Suprapubic skin (tissue), 4 donors: ENCODE data around the gene TP73. TPM values are rescaled to one million over a fixed set of nuclear protein-coding genes. Genes with fewer than 3 reads are reported as not detected.
A peak's percentile ranks its signal among the peaks of the same experiment; 100 is the strongest.

Experiments used
- DNase-seq, 2 donors: peaks; one replicate each; pipeline ENCODE4 v3.0.0-alpha.2; 2019; ENCODE audit warnings: low spot score in 2 of 2
- H3K27ac ChIP-seq: fragments of 200-600 bp; sonication (generic); one replicate; pipeline ENCODE4 v1.5.1; 2019
- H3K27me3 ChIP-seq: fragments of 200-600 bp; sonication (generic); one replicate; pipeline ENCODE4 v1.5.1; 2019
- H3K36me3 ChIP-seq: fragments of 200-600 bp; sonication (generic); one replicate; pipeline ENCODE4 v1.5.1; 2019
- H3K4me1 ChIP-seq: fragments of 200-600 bp; sonication (generic); one replicate; pipeline ENCODE4 v1.5.1; 2019
- H3K4me3 ChIP-seq: fragments of 200-600 bp; sonication (generic); one replicate; pipeline ENCODE4 v1.5.1; 2019; ENCODE audit warnings: mild to moderate bottlenecking
- H3K9me3 ChIP-seq: fragments of 200-600 bp; sonication (generic); one replicate; pipeline ENCODE4 v1.5.1; 2019
- EP300 ChIP-seq: sonication (generic); formaldehyde crosslinking; IDR thresholded peaks from one replicate; pipeline ENCODE4 v1.6.1; 2017; ENCODE audit warnings: antibody characterized with exemption
- POLR2A ChIP-seq, 2 donors: fragments of 450-650 bp; IDR thresholded peaks; one replicate each; pipeline ENCODE4 v1.6.1; 2017; ENCODE audit warnings: antibody characterized with exemption in 2 of 2, mild to moderate bottlenecking in 2 of 2, moderate library complexity in 2 of 2
- POLR2AphosphoS5 ChIP-seq, 3 donors: sonication (generic); formaldehyde crosslinking; IDR thresholded peaks; one replicate each; pipeline ENCODE4 v1.6.1; 2017; ENCODE audit warnings: antibody characterized with exemption in 3 of 3
- WGBS: methylation state at CpG from one replicate; pipeline ENCODE4 v1.1.5; 2018; 5-methylcytosine and 5-hydroxymethylcytosine counted together
- total RNA-seq, 4 donors: library from RNA; depleted of rRNA; stranded (reverse); fragments of >200 nt; gene quantifications; one replicate each; pipeline ENCODE4 v1.1.0, GENCODE V29; 2016
- TF ChIP-seq, protein P1 (sequence below), 2 donors: fragments of 200-600 bp in 1 of 2; fragments of 450-650 bp in 1 of 2; sonication (generic) in 1 of 2; IDR thresholded peaks; one replicate each; pipeline ENCODE4 v1.5.1; 2016 to 2019; ENCODE audit warnings: antibody characterized with exemption in 2 of 2, mild to moderate bottlenecking in 1 of 2, moderate library complexity in 1 of 2

TP73 gene
- total RNA-seq, 4 donors from 2014 or later: 8.8 to 24.7 (median 16.9) TPM

DNA sequence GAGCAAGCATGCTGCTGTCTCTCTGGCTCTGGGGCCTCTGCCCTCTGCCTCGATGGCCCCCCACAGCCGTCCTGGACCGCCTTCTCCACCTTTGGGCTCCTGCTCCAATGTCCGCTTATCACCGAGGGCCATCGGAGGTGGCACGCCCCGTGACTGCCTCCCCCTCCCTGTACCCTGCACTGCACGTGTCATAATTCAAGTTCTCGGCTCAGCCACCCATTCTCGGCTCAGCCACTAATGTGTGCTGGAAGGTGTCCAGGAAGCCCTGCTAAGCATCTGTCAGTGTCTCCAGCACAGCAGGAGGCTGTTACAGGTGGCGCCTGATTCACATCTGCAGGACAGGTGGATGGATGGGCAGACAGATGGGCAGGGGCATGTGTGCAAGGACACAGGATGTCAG, 45.5 kb downstream of the TP73 start:
- TF ChIP-seq POLR2AphosphoS5 (IDR thresholded peaks at IDR 0.05) (no peak), EP300 (no peak), POLR2A (IDR thresholded peaks at IDR 0.05) (no peak)
- TF ChIP-seq, protein P1, sequence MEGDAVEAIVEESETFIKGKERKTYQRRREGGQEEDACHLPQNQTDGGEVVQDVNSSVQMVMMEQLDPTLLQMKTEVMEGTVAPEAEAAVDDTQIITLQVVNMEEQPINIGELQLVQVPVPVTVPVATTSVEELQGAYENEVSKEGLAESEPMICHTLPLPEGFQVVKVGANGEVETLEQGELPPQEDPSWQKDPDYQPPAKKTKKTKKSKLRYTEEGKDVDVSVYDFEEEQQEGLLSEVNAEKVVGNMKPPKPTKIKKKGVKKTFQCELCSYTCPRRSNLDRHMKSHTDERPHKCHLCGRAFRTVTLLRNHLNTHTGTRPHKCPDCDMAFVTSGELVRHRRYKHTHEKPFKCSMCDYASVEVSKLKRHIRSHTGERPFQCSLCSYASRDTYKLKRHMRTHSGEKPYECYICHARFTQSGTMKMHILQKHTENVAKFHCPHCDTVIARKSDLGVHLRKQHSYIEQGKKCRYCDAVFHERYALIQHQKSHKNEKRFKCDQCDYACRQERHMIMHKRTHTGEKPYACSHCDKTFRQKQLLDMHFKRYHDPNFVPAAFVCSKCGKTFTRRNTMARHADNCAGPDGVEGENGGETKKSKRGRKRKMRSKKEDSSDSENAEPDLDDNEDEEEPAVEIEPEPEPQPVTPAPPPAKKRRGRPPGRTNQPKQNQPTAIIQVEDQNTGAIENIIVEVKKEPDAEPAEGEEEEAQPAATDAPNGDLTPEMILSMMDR (IDR thresholded peaks at IDR 0.05): no peak
- no peak overlapping the region for H3K4me3 ChIP-seq
- H3K27me3 ChIP-seq: peaks cover 55% of the 10 kb centered on the region
- DNase-seq: no peak
- H3K4me1 ChIP-seq: peaks cover 45% of the 10 kb centered on the region
- 23% methylated on average over 11 of the region's 12 CpGs for WGBS
- no peaks in the 10 kb centered on the region for H3K9me3 ChIP-seq
- no peak overlapping the region for H3K27ac ChIP-seq
- no peaks in the 10 kb centered on the region for H3K36me3 ChIP-seq

DNA sequence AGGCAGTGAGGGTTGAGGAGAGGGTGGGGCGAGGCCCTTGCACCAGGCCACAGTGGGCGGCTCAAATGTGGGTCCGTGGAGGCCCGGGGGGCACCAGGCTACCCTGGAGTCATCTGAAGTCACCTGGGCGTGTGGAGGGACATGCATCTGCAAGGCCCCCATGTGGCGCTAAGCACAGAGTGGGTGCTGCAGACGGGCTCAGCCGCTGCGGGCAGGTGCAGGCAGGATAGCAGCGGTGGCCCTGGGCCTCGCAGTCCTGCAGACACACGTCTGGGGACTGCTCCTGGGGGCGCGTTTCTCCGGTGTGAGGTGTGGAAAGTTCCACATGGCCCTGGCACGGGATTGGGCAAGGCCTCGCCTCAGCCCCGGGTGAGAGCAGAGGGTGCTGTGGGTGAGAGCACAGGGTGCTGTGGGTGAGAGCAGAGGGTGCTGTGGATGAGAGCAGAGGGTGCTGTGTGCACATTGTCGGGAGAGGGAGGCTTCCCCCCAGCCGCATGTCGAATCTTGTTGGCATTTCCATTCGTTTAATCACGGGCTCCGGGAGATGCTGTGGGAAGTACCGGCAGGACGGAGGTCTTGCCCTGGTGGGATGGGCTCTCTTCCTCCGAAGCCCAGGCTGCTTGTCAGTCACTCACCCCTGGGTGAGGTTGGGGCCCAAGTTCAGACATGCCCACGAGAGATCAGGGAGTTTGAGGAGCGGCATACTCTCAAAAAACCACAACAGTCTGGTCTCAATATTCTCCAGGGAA, 46.5 kb downstream of the TP73 start:
- TF ChIP-seq POLR2A (IDR thresholded peaks at IDR 0.05): no peak
- no peak for TF ChIP-seq EP300
- no peak for TF ChIP-seq POLR2AphosphoS5 (IDR thresholded peaks at IDR 0.05)
- TF ChIP-seq, protein P1 (IDR thresholded peaks at IDR 0.05): no peak
- no peak overlapping the region for H3K4me3 ChIP-seq
- no peaks in the 10 kb centered on the region for H3K36me3 ChIP-seq
- peaks cover 53% of the 10 kb centered on the region for H3K4me1 ChIP-seq
- no peaks in the 10 kb centered on the region for H3K9me3 ChIP-seq
- 55% methylated on average over 23 of the region's 29 CpGs for whole genome bisulfite sequencing
- peaks cover 54% of the 10 kb centered on the region for H3K27me3 ChIP-seq
- DNase-seq: no peak
- H3K27ac ChIP-seq: peak overlapping the region; percentile 19

DNA sequence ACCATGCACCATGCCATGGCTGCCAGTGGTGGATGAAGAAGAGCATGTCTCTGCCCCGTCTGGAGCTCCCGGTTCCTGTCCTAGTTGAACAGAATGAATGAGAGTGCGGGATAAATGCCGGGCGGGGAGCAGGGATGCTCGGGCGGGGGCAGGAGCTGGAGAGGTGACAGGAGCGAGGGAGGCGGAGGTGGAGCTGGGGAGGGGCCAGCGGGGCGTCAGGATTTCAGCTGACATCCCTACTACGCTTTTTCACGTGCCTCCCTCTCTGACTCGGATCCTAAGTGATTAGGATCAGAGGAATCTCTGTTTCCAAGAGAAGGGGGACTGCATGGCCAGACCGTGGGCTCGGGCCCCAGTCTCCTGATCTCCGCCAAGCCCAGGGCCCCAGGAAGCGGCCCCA, 47.3 kb downstream of the TP73 start:
- no peak for DNase-seq
- no peaks in the 10 kb centered on the region for H3K9me3 ChIP-seq
- TF ChIP-seq EP300 (no peak), POLR2AphosphoS5 (IDR thresholded peaks at IDR 0.05) (no peak), POLR2A (IDR thresholded peaks at IDR 0.05) (no peak)
- TF ChIP-seq, protein P1 (IDR thresholded peaks at IDR 0.05): no peak
- WGBS: 28% methylated on average over 15 of the region's 18 CpGs
- no peaks in the 10 kb centered on the region for H3K36me3 ChIP-seq
- H3K27me3 ChIP-seq: peaks cover 56% of the 10 kb centered on the region
- H3K4me1 ChIP-seq: peaks cover 61% of the 10 kb centered on the region
- peak overlapping the region; percentile 19 for H3K27ac ChIP-seq
- no peak overlapping the region for H3K4me3 ChIP-seq

- no peak overlapping the region for H3K4me3 ChIP-seq
- H3K27me3 ChIP-seq: peaks cover 53% of the 10 kb centered on the region
- no peaks in the 10 kb centered on the region for H3K9me3 ChIP-seq
- TF ChIP-seq, protein P1 (IDR thresholded peaks at IDR 0.05): no peak
- TF ChIP-seq EP300: no peak
- 83% methylated on average over 10 of the region's 10 CpGs for WGBS
- H3K4me1 ChIP-seq: peaks cover 67% of the 10 kb centered on the region
- no peak overlapping the region for H3K27ac ChIP-seq
- no peaks in the 10 kb centered on the region for H3K36me3 ChIP-seq
- no peak for DNase-seq
Observed at GRCh38 chr1:3700631-3701030, 48.3 kb downstream of the TP73 start.

- Histone ChIP-seq H3K27me3 (peaks cover 50% of the 10 kb centered on the region), H3K4me3 (peak overlapping the region; percentile 1), H3K27ac (peak overlapping the region; percentile 58), H3K9me3 (no peaks in the 10 kb centered on the region), H3K36me3 (no peaks in the 10 kb centered on the region), H3K4me1 (peaks cover 68% of the 10 kb centered on the region)
- TF ChIP-seq POLR2AphosphoS5 (IDR thresholded peaks at IDR 0.05): no peak
- no peak for TF ChIP-seq POLR2A (IDR thresholded peaks at IDR 0.05)
- TF ChIP-seq, protein P1 (IDR thresholded peaks at IDR 0.05): no peak
- TF ChIP-seq EP300: no peak
- no peak for DNase-seq
- 46% methylated on average over 9 of the region's 19 CpGs for WGBS
Observed at GRCh38 chr1:3702528-3702927, 50.2 kb downstream of the TP73 start.
